AG10803 (cell line): ENCODE data around the gene EPX.
A peak's percentile ranks its signal among the peaks of the same experiment; 100 is the strongest.

ENCODE experiments used
- DNase-seq: peaks from one replicate; pipeline ENCODE4 v3.0.0; 2010; ENCODE audit warnings: low read depth
- H3K4me3 ChIP-seq: 2 replicates; pipeline ENCODE4 v1.5.1; 2011; ENCODE audit warnings: mild to moderate bottlenecking, low read length, control low read depth
- TF ChIP-seq, protein P1 (sequence below): conservative IDR thresholded peaks from 2 replicates; pipeline ENCODE4 v1.5.1; 2011; ENCODE audit warnings: mild to moderate bottlenecking, low read length, control low read depth, inconsistent platforms

The EPX gene

GRCh38 chr17:58207451-58207850 lies 14.9 kb downstream of the EPX start:
- no peak for DNase-seq
- TF ChIP-seq, protein P1, sequence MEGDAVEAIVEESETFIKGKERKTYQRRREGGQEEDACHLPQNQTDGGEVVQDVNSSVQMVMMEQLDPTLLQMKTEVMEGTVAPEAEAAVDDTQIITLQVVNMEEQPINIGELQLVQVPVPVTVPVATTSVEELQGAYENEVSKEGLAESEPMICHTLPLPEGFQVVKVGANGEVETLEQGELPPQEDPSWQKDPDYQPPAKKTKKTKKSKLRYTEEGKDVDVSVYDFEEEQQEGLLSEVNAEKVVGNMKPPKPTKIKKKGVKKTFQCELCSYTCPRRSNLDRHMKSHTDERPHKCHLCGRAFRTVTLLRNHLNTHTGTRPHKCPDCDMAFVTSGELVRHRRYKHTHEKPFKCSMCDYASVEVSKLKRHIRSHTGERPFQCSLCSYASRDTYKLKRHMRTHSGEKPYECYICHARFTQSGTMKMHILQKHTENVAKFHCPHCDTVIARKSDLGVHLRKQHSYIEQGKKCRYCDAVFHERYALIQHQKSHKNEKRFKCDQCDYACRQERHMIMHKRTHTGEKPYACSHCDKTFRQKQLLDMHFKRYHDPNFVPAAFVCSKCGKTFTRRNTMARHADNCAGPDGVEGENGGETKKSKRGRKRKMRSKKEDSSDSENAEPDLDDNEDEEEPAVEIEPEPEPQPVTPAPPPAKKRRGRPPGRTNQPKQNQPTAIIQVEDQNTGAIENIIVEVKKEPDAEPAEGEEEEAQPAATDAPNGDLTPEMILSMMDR = no peak
- no peak overlapping the region for H3K4me3 ChIP-seq

DNA sequence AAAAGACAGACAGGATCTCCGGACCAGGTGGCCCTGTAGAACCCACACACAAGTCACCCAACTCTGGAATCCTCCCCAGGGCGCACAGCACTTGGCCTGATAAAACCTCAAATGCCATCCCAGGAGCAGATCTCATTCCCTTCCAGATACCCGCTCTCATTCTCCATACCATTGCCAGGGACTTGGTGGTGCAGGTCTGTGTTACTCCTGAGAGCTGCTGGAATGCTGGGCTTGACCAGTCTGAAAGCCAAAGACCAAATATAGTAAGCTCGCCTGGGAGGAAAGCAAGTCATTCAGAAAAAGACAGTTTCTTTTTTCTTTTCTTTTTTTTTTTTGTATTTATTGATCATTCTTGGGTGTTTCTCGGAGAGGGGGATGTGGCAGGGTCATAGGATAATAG lies 15.8 kb downstream of the EPX start:
- TF ChIP-seq, protein P1 = no peak
- DNase-seq = no peak
- no peak overlapping the region for H3K4me3 ChIP-seq

- TF ChIP-seq, protein P1 = no peak; the same call in 1 of the 2 replicates
Measured at GRCh38 chr17:58210922-58211321, 18.4 kb downstream of the EPX start.

GRCh38 chr17:58215685-58216084 lies 23.2 kb downstream of the EPX start:
- H3K4me3 ChIP-seq = no peak overlapping the region
- TF ChIP-seq, protein P1 = no peak
- no peak for DNase-seq

More at GRCh38 chr17:58210922-58211321, 18.4 kb downstream of the EPX start:
- no peak overlapping the region for H3K4me3 ChIP-seq
- DNase-seq = no peak

- TF ChIP-seq, protein P1 = no peak
- no peak for DNase-seq
- H3K4me3 ChIP-seq = no peak overlapping the region
Measured at GRCh38 chr17:58217766-58218165, 25.2 kb downstream of the EPX start.

- peak; percentile 87 for DNase-seq
- H3K4me3 ChIP-seq = peak within 1 kb of the TSS; percentile 88
- TF ChIP-seq, protein P1 = peak; percentile 51
Measured at GRCh38 chr17:58219007-58219788, 26.7 kb downstream of the EPX start, which contains the start of gene MKS1. MKS1 (minus strand) TSS chr17:58219255; CDS start chr17:58219230, 25 bp downstream.

DNA sequence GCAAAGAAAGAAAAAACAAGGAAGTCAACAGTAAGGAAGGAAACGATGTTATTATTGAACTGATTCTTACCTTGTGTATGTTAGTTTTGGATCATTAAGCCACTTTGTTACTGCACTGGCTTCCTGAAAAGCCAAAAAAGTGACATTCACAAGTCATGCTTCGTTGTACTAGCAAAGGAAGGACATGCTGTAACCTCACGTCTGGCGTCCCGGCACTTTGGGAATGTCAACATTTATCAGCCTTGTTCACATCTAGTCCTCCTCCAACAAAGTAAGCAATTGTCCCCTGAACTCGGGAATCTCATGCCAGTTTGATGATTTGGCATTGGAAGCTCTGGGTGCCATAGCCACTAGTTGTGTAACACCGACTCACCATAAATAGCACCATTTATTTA lies 27.3 kb downstream of the EPX start:
- H3K4me3 ChIP-seq = peak overlapping the region; percentile 88; the same call in 1 of the 2 replicates
- TF ChIP-seq, protein P1 = no peak
- DNase-seq = peak; percentile 16
